Bronchial epithelial cell (primary cell): Measurements from ENCODE around the gene RSRC1. TPM values are rescaled to one million over a fixed set of nuclear protein-coding genes. Genes with fewer than 3 reads are reported as not detected.
"Not testable (repeated sequence)": the region's sequence is repeated elsewhere in the genome, so short reads cannot be mapped to it uniquely, and the experiment has no call there.

Experiments
- DNase-seq: peaks from one replicate; pipeline ENCODE4 v3.0.0-alpha.2; 2010; ENCODE audit warnings: low read depth
- FAIRE-seq: peaks from 2 replicates; lab custom pipeline; 2011; peaks lifted over from hg19 to GRCh38; lab: Jason Lieb, UNC
- H3K27me3 ChIP-seq: 2 replicates; pipeline ENCODE4 v1.5.1; 2011; ENCODE audit warnings: low read length; ENCODE audit not compliant: control insufficient read depth, insufficient read depth
- H3K36me3 ChIP-seq: 2 replicates; pipeline ENCODE4 v1.5.1; 2011; ENCODE audit warnings: low read length; ENCODE audit not compliant: control insufficient read depth, insufficient read depth
- H3K4me3 ChIP-seq: 2 replicates; pipeline ENCODE4 v1.5.1; 2011; ENCODE audit warnings: mild to moderate bottlenecking, low read depth, low read length, control low read depth
- total RNA-seq: library from RNA; depleted of rRNA; stranded (reverse); fragments of >200 nt; gene quantifications from 2 replicates; pipeline ENCODE4 v1.2.1, GENCODE V29; 2014
- TF ChIP-seq, protein P1 (sequence below): IDR thresholded peaks from 2 replicates; pipeline ENCODE4 v1.5.1; 2011; ENCODE audit warnings: mild to moderate bottlenecking, moderate library complexity, low read length, control low read depth, inconsistent platforms; ENCODE audit not compliant: insufficient read depth, severe bottlenecking

RSRC1 gene
- total RNA-seq, 1 donor from 2014 or later, result 20.8 TPM

- no peaks in the 10 kb centered on the region for H3K36me3 ChIP-seq
- TF ChIP-seq, protein P1, sequence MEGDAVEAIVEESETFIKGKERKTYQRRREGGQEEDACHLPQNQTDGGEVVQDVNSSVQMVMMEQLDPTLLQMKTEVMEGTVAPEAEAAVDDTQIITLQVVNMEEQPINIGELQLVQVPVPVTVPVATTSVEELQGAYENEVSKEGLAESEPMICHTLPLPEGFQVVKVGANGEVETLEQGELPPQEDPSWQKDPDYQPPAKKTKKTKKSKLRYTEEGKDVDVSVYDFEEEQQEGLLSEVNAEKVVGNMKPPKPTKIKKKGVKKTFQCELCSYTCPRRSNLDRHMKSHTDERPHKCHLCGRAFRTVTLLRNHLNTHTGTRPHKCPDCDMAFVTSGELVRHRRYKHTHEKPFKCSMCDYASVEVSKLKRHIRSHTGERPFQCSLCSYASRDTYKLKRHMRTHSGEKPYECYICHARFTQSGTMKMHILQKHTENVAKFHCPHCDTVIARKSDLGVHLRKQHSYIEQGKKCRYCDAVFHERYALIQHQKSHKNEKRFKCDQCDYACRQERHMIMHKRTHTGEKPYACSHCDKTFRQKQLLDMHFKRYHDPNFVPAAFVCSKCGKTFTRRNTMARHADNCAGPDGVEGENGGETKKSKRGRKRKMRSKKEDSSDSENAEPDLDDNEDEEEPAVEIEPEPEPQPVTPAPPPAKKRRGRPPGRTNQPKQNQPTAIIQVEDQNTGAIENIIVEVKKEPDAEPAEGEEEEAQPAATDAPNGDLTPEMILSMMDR, result no peak
- H3K4me3 ChIP-seq, result no peak overlapping the region
- H3K27me3 ChIP-seq, result no peaks in the 10 kb centered on the region
- DNase-seq (no peak), FAIRE-seq (no peak)
These were observed 295.6 kb downstream of the RSRC1 start for GRCh38 chr3:158405507-158405906.

GRCh38 chr3:158407844-158408517 is 298.1 kb downstream of the RSRC1 start:
- no peak for DNase-seq

GRCh38 chr3:158408518-158408897 is 298.6 kb downstream of the RSRC1 start:
- FAIRE-seq, H3K4me3 ChIP-seq, H3K27me3 ChIP-seq, H3K36me3 ChIP-seq, DNase-seq: not testable (repeated sequence)

More at GRCh38 chr3:158407844-158408517, 298.1 kb downstream of the RSRC1 start:
- H3K4me3 ChIP-seq, result no peak overlapping the region
- TF ChIP-seq, protein P1, result no peak
- no peaks in the 10 kb centered on the region for H3K27me3 ChIP-seq
- no peak for FAIRE-seq
- H3K36me3 ChIP-seq, result no peaks in the 10 kb centered on the region

DNA sequence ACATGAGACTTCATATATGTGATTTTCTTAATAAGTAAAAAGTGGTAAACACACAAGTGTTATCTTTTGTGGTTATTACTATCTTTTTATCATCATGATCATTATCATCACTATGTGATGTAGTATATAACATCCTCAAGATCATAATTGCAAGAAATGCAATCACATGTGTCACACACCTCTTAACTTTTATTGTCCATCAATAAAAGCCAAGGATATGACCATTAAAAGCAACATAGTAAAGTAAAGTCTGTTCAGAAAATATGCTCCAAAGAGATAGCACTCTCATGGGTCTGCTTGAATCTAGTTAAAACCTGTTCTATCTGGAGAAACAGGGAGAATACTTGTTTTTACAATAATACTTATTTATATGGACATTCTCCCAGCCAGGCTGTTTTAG is 308.1 kb downstream of the RSRC1 start:
- DNase-seq, result no peak
- Histone ChIP-seq H3K4me3 (no peak overlapping the region), H3K36me3 (no peaks in the 10 kb centered on the region), H3K27me3 (no peaks in the 10 kb centered on the region)
- FAIRE-seq, result no peak
- TF ChIP-seq, protein P1, result no peak

DNA sequence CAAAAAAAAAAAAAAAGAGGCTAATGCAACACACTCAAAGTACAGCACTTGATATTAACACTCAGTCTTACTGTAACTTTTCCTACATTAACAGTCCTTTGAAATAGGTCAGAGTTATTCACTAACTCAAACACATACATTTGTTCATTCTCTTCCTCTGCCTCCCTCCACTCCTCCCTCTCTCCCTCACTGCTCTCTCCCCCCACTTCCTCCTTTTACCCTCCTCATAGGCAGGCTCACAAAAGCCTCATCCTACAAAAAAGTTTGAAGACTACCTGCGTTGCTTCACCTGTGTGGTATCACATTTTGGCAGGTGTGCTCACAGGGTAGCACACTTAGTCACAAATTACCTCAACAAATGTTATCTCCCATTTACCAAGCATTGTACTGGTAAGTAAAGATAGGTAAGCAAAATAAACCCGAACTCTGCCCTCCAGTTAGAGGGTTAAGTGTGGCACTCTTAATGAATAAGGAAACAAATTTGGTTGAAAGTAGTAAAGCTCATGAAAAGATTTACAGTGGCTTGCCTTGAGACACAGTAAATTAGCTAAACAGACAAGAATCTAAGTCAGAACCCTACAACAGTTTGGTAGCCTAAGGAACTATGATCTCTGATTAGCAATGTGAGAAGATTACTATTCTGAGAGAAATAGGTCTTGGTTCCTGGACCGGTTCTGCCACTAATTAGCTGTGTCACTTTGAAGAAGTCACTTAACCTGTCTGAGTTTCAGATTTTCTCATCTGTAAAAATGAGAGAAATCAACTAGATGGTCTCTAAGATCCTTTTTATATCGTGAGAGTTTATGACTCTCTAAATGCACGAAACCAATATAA is 310.1 kb downstream of the RSRC1 start:
- DNase-seq (peak; percentile 78), FAIRE-seq (no peak)
- TF ChIP-seq, protein P1, result no peak
- H3K4me3 ChIP-seq, result no peak overlapping the region
- no peaks in the 10 kb centered on the region for H3K27me3 ChIP-seq
- no peaks in the 10 kb centered on the region for H3K36me3 ChIP-seq

DNA sequence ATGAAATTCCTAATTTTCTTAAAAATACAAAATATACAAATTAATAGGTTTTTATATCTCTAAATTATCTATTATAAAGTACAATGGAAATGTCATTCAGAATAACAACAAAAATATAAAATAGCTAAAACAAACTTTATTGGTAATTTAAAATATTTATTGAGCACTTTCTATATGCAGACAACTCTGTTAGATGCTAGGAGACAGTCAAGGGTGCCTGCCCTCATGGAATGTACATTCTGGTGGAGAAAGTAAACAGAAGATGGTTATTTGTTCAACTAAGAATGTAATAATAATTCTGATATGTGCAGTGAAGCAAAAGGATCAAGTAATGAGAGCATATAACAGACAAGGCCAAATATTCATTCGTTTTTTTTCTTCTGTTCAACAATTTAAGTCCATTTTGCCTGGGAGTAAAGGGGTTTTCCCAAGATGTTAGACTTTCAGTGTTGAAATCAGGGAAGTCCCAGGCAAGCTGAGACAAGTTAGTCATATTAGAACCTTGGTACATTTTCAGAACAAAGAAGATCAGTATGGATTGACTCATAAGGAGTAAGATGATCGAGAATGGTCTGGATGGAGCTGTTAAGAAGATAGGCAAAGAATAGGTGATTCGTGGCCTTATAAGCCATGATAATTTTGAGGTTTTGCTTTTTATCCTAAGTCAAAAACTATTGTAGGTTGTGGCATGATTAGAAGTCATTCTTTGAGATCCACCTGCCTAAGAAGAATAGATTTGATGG is 310.9 kb downstream of the RSRC1 start:
- no peak for FAIRE-seq
- H3K4me3 ChIP-seq, result no peak overlapping the region
- no peaks in the 10 kb centered on the region for H3K27me3 ChIP-seq
- no peaks in the 10 kb centered on the region for H3K36me3 ChIP-seq
- peak; percentile 99 for DNase-seq
- TF ChIP-seq, protein P1, result no peak
